ENCODE results near the gene LCNL1.
A peak's percentile ranks its signal among the peaks of the same experiment; 100 is the strongest.

The LCNL1 gene

GRCh38 chr9:136947028-136947891 is 35.5 kb upstream of the LCNL1 start:
- no peak for DNase-seq

GRCh38 chr9:136947955-136948510 is 34.8 kb upstream of the LCNL1 start:
- peak; percentile 39 for DNase-seq

- DNase-seq, result peak; percentile 88
Observed at GRCh38 chr9:136949239-136949816, 33.5 kb upstream of the LCNL1 start.

GRCh38 chr9:136949817-136950655 is 32.8 kb upstream of the LCNL1 start:
- DNase-seq, result peak; percentile 99

- DNase-seq, result peak; percentile 68
Observed at GRCh38 chr9:136950656-136951276, 32.0 kb upstream of the LCNL1 start.

- DNase-seq, result no peak
Observed at GRCh38 chr9:136951541-136952320, 31.1 kb upstream of the LCNL1 start, which contains the start of gene LCN12. Gene LCN12, plus strand, starts transcription at chr9:136952273. Its CDS starts 55 bp downstream, at chr9:136952328.

- DNase-seq, result no peak
Observed at GRCh38 chr9:136952321-136952850, 30.4 kb upstream of the LCNL1 start.

- DNase-seq, result no peak
Observed at GRCh38 chr9:136952876-136953770, 29.7 kb upstream of the LCNL1 start.

GRCh38 chr9:136953771-136954269 is 29.0 kb upstream of the LCNL1 start:
- DNase-seq, result no peak

GRCh38 chr9:136954270-136955083 is 28.3 kb upstream of the LCNL1 start:
- DNase-seq, result no peak

GRCh38 chr9:136955202-136955942 is 27.4 kb upstream of the LCNL1 start:
- DNase-seq, result no peak

GRCh38 chr9:136955943-136956335 is 26.9 kb upstream of the LCNL1 start:
- no peak for DNase-seq

GRCh38 chr9:136956604-136957003 is 26.2 kb upstream of the LCNL1 start:
- no peak for DNase-seq

- no peak for DNase-seq
Observed at GRCh38 chr9:136957461-136957860, 25.3 kb upstream of the LCNL1 start.

GRCh38 chr9:136957901-136958300 is 24.9 kb upstream of the LCNL1 start:
- DNase-seq, result no peak

- DNase-seq, result no peak
Observed at GRCh38 chr9:136958473-136958872, 24.3 kb upstream of the LCNL1 start.

- DNase-seq, result no peak
Observed at GRCh38 chr9:136958898-136959850, 23.6 kb upstream of the LCNL1 start.
